OCI-M1 (cell line): Measurements from ENCODE around the gene SYNPO.

Source experiments
- DNase-seq: peaks from one replicate; lab custom pipeline; 2025; lab: John Stamatoyannopoulos, UW

The SYNPO gene

DNA sequence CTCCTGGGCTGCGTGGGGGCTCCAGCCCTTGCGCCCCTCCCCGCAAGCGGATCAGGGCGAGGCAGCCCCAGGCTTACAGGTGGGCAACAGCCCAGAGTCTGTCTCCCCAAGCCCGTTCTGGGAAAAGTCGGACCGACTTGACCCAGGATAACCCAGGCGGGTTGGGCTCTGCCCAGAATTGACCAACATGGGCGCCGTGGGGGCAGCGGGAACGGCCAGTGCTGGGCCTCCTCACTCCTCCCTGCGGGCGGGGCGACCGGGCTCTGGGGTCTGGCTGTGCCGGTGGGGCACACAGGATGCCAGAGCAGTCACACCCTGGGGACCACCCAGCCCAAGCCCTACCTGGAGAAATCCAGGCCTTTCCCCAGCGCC is 15.3 kb upstream of the SYNPO start:
- DNase-seq = no peak

DNA sequence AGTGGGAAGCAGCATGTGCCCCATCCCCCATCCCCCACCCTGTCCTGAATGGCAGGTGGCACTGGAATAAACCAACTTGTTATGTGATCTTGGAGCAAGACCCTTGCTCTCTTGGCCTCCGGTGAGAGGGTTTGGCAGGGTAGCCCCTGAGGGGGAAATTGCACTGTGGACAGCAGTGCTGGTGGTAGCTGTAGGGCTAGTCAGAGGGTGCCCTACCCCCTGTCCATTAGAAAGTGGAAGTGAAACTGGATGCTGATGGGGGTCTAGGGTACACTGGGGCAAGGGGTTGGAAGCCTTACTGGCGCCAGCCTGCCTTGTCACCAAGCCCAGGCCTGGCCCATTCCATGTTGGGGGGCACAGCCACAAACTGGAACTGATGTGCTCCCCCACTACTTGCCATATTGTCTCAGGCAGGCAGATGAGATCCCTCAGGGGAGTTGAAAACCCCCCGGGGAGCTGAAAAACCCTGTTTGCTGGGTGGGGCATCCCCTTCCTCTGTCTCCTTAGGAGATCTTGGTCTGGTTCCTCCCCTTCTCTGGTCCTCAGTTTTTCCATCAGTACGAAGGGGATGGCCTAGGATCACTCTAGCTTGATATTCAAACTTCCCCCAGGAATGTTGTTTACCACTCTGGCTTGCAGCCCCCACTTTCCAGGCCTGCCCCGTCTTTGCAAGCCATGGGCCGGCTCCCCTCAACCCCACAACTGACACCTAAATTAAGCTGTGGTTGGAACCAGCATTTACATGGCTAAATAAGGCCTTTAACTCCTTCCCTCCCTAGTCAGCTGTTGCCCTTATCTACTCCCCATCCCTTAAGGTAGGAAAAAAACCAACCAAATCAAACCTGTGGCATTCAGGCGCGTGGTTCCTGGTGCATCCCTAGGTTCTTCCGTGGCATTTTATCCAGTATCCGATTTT is 14.4 kb upstream of the SYNPO start:
- DNase-seq = no peak

DNA sequence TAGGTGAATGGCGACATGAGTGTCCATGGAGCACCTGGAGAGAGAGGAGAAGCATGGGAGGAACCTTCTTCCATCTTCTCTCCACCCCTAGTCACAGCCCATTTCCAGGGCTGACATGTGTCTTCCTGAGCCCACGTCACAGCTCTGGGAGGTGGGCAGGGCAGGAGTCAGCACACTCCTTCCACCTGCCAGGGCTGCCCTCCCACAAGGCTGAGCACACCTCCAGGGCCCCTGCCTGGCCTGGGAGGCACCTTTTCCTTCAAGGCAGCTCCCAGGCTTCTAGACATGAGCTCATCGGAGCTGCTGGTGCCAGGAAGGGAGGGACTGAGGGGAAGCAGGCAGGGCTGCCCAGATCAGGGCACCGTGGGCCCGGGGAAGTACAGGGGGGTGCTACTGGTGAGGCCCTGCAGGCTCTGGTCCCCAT is 13.6 kb upstream of the SYNPO start:
- DNase-seq = no peak

DNA sequence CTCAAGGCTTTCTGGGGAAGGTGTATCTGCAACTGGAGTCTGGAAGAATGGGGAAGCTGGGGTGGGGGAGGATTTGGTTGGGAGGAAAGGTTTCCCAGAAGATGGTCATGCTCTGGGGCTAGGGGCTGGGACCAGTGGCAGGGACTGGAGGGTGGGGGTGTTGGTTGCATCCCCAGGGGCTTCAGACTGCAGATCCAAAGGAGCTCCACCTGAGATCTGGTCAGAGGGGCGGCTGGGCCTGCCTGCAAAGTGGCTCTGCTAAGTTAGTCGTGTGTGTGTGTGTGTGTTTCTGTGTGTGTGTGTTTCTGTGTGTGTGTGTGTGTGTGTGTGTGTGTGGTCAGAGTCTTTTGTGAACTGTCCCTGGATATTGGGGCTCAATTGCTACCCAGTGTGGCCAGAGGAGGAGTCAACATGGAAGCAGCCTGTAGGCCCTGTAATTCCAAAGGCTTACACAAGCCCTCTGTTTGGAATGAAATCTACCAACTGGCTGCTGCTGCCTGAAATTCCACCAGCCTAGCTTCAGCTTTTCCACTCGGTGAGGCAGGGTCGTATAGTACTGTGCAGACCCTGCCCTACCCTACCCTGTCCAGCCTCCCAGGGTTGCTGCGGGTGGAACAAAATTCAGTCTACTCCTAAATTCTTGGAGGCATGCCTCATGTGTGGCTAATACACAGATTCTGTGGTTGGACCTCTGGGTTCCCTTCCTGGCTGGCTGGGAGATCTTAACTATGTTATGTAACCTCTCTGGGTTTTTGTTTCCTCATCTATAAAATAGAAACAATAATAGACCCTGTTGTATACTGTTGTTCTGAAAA is 12.5 kb upstream of the SYNPO start:
- DNase-seq = no peak

DNA sequence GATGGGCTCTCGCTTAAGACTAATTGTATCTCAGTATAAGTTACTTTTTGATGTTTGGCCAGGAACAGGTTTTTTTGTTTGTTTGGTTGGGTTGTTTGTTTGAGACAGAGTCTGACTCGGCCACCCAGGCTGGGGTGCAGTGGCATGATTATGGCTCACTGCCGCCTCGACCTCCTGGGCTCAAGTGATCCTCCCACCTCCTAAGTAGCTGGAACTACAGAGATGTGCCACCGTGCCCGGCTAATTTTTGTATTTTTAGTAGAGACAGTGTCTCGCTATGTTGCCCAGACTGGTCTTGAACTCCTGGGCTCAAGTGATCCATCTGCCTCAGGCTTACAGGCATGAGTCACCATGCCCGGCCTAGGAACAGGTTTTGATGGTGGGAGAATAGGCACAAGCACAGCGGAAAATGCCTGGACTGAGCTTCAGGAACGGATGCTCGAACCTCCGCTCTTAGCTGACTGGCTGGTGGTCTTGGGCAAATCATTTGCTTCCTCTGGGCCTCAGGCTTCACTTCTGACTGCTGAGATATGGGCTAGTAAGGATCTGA is 11.4 kb upstream of the SYNPO start:
- no peak for DNase-seq

DNA sequence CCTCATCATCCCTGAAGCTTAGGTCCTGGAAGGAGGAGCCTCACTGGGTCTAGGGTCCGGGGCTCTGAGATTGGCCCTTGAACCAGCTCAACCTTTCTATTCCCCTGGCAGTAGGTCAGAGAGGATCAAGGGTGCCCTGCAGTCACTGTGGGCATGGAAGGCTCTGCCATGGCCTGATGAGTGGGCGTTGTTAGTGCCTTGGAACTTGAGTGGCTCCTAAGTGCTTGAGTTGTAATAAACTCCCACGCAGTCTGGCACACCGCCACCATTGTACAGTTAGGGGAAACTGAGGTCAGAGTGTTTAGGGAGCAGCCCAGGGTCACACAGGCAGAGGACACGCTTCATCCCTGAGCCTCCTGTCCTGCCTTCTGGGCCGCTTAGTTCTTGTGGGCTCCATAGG is 10.4 kb upstream of the SYNPO start:
- no peak for DNase-seq

DNA sequence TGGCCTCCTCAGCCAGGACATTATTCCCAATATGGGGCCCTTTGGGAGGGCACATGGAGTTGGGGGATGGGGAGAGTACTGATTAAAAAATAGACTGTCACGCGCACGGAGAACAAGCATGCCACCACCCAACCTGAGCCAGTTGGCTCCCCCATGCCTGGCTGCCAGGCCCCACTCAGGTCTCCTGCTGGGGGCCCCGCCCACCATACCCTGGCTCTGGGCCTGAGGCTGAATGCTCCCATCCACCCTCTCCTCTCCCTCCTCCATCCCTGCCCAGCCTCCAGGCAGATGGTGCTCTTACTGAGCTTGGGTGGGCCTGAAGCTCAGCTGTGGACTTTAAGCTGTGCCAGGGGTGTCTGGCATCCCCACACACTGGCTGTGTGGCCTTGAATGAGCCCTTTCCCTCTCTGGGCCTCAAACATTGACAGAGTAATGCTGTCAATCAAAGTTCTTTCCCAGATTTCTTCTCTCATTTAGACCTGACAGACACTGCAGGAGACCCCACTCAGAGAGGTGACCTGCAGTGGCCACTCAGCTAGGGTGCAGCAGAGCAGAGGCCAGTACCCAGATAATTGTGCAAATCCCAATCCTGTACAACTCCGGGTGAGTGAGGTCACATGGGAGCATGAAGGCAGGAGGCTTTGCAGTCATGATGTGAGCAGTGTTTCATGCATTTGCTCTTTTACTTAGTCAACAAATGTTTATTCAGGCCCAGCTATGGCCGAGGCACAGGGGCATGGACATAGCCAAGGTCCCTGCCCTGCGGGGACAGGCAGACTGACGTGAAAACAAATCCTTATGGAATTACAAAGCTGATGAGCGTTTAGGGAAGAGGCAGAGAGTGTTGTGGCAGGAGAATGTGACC is 9.8 kb upstream of the SYNPO start:
- no peak for DNase-seq

DNA sequence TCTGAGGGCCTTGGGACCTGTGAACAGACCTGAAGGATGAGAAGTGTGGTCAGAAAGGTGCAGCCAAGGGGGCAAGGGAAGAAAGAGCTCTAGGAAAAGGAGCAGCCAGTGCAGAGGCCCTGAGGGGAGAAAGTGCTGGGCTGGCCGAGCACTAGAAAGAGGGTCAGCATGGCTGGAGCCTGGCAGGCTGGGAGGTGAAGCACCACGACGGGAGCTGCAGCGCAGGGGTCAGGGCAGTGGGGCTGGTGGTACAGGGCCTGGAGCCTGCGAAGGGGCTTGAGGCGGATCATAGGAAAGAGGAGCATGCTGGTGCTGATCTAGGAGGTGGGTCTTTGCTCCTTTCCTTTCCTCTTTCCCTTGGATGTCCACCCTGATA is 9.1 kb upstream of the SYNPO start:
- no peak for DNase-seq

DNA sequence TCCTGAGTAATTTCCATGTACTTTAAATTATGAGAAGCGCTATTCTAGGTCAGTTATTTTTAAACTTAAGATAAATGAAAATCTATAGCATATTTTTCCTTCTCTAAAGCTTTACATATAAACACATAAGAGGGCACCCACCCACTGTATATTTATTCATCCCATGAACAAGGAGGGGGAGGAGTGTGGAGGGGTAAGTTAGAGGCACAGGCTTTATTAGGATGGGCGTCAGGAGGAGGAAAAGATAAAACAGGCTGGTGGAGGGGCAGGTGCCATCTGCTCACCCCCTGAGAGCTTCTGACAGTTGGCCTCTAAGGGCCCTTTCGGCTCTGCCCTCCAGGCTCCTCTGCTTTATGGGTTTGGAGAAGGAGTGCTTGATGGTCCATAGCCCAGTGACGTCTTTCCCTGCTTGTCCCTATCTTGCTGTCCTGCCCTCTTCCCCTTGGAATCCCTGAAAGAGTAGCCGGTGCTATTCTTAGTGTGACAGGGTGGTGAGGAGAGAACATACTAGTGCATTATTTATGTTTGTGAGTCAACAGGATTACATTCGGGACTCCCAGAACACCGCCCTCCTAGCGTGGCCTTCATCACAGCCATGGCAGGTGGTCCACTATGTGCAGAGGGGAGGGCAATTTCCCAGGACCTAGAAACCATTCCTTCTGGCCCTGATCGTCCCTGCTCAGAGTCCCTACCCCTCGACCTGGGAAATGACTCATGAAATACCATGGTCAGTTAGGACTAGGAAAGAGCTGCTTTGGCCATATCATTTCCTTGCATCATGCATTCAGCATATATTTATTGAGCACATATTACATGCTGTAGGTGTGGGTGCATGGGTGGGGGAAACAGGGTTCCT is 7.9 kb upstream of the SYNPO start:
- DNase-seq = no peak

DNA sequence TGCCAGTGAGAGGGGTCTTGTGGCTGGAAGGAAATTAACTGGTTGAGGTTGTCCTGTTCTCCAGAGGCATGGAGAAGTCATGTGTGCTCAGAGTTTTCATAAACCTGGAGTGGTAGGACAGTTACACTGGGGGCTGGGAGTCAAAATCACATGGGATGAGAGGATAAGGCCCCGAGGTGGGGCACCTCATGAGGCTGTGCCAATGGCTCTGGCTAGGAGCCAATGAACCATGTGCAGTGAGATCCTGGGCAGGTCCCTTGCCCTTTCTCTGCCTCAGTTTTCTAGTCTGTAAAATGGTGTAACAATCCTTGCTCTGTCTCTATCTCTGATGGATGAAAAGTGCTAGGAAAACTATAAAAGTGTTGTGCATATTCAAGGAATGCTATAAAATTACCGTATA is 7.0 kb upstream of the SYNPO start:
- DNase-seq = no peak

DNA sequence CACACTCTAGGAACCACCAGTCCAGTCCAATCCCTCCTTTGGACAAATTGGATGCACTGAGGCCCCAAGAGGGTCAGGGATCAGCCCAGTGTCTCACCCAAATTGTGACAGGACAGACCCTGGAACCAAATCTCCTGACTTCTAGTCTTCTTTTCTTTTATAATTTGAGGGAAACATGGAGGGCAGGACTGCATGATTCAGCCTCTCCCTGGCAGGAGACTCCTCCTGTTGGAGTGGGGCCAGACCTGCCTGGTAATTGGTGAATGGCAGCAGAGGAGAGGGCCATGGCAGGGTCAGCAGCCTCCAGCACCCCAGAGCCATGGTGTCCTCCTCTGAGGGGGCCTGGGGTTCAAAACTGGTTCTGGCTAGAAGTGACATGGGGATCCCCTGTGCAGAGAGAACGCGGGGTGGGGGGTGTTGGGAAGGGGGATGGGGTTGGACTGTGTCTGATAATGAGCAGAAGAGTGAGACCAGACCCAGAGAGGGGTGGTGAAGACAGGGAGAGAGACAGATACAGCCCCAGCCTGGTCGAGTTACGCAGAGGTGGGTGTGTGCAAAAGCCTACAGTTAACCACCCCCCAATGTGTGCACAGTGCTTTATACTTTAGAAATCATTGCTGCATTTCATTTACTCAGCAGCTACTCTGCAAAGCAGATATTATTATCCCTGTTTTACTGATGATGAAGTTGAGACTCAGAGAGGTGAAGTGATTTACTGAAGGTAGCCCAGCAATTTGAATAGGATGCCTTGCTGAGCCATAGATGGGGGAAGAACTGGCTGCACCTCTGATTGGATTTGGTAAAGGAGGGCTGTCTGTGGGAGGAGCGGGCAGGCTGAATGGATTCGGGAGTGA is 3.8 kb upstream of the SYNPO start:
- DNase-seq = no peak

DNA sequence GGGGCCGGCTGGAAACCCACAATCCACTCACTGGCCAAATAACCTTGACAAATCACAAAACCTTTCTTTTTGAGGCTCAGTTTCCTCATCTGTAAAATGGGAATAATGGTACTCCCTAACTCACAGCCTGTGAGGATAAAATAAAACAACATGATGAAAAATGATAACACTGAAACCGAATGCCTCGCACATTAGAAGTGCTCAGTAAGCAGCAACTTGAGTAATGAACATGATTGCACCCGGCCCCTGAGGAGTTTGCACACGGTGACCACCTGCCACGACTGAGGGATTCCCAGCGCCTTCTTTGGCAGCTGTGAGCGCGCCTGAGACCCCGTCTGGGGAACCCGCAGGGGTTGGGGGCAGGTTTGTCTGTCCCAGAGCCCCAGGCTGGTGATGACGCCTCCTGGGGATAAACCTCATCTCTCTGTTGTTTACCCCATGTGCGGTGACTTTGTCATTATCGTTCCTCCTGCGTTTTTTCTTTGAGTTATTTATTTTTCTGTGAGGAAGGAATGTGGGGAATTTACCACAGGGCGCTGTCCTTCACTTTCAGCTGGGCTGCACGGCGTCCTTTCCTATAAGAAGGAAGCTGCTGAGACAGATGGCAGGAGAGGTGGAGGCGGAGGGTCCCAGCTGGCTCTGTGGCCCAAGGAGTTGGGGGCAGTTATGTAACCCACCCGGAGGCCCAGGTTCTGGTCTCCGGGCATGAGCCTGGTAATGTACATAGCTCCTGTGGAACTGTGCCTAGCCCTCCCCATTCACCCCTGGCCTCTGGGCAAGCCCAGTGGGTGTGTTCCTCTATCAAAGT is 3.0 kb upstream of the SYNPO start:
- no peak for DNase-seq

DNA sequence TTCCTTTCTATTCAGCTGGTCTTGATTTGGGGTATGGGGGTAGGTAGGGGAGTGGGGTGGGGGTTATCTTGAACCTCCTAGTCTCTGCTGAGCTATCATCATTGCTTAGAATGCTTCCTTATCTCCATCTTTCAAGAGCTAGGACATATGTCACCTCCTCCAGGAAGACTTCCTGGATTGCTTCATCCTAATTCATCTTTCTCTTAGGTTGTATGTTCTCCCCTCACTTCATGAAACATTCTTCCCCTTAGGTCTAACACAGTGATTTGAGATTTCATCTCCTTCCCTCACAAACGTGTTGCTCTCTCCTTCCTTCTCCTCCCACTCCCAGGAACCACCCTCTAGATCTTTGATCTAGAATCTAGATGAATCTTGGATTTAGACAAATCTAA is 2.4 kb upstream of the SYNPO start:
- no peak for DNase-seq

DNA sequence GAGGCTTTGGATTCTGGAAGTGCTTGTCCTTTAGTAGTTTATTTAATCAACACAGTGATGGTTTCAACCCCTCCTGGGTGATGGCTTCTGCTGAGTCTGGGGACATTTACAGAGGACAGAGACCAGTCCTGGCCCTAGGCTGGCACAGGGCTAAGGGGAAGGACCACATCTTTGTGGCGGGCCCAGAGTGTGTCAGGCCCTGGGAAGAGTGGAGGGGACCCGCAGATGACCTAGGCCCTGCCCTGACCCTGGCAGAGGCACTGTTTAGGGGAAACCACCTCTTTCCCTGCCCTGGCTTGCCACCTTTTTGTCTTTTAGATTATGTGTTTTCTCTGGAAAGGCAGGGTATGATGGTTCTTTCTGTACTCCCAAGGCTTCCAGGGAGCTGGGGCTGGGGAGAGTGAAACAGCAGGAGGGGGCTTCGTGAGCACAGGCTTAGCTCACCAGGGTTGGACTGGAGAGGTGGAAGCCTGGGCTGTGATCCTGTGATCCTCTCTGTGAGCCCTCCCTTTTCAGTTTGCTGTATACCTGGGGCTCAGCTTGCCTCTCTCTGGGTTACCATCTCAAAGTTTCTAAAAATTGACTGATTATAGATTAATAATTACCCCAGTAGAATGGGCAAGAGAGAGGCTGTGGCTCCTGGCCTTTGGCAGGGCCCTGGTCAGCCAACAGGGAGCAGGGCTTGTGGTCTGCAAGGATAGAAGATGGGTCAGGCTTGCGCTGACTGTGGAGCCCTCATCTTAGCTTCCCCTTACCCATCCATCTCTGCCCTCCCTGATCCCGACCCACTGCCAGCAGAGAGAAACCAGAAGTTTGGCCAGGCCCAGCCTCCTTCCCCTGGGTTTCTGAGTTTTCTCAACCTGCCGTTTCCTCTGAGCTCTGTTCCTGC is 1.7 kb upstream of the SYNPO start:
- no peak for DNase-seq

DNA sequence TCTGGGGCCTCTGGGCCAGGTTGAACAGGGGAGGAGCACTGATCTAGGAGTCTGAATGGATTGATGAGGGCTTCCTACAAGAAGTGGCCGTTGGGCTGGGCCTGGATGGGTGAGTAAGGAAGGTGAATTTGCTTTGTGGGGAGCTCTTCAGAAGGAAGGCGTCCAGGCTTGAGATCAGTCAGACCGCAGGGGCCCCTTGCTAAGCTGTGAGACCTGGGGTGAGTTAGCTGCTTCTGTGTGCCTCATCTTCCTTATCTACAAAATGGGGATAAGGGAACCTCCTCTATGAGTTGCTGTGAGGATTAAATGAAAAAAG is 1.1 kb upstream of the SYNPO start:
- no peak for DNase-seq

DNA sequence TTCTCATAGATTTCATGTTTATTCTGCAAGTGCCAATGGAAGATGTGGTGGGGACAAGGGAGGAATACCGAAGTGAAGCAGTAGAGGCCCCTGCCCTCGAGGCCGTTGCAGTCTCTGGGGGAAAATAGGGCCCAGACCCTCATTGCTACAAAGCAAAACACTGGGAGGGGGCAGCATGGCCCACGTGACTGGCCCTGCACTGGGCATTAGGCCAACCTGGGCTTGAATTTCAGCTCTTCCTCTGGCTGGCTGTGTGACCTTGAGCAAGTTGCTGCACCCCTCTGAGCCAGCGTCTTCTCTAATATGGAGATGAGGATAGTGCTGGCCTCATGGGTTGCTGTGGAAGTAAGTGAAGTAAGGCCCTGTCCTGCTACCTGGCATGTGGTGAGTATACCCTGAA is 709 bp upstream of the SYNPO start:
- DNase-seq = no peak

DNA sequence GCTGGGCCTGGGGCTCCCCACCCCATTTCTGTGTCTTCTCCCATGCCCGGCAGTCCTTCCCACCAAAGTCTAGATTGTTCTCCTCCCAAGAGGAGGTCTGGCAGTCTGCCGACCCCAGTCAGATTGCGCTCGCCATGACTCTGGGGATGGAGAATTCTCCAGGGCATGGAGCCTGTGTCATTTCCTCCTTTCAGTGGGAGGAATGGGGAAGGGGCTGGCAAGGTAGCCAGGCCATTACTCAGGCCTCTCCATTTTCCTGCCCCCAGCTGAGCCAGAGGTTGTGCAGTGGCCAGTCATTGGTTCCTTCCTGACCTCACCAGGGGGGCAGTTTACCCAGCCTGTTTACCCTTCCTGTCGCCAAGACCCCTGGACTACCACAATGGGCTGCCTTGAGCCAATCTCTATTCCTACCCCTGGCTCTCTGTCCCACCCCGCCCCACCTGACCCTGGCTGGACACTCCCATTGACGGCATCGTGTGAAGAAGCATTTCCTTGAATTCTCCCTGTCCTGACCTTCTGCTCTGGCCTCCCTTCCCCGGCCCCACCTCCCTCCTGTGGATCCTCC is 628 bp downstream of the SYNPO start:
- no peak for DNase-seq
